ENCODE measurements around the gene GBX2. TPM values are rescaled to one million over a fixed set of nuclear protein-coding genes. Genes with fewer than 3 reads are reported as not detected.
A peak's percentile ranks its signal among the peaks of the same experiment; 100 is the strongest.

The GBX2 gene
- not detected for total RNA-seq

DNA sequence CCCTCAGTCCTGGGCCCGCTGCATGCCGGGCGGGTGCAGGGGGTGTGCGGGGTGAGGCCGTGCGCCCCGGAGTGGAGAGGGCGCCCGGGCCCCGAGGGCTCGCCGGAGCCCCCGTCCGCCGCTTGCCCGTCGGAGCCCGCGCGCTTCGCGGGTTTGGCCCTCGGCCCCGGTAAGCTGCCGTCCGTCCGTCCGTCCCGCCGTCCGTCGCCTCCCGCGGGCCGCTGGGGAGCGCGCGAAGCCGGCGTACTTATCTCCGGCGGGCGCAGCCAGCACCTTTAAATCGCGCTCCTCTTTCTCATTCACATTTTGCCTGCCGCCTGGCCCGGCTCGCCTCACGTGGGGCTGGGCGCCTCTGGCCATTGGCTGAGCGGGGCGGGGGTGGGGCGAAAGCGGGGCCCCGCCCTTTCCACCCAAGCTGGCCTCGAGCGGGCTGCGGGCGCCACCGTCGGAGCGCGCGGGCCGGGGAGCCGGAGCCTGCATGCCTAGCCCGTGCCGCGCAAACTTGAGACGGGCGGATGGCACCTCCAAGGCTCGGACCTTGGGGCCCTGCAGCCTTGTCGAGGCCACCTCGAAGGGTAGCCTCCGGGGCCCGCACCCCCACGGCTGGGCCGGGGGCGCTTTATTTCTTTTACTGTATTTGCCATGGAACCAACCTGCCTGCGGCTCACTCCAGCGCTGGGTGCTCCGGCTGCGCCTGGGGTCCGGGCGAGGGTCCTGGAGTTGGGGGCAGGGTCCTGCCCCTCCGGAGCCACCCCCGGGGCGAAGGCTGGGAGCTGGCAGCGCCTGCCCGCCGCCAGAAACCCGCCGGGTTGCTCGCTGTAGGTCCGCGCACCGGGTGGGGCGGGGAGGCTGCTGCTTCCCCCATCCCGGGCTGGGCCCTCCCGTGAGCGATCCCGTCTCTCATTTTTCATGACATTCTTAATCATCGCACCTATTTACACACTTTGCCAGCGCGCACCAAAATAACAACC is at the start of gene GBX2:
Gene GBX2 (minus strand): TSS at position 277 of the 971 bp plus-strand sequence. CDS start 415 bp downstream, outside the sequence.
- H3K27ac ChIP-seq = no peak within 1 kb of the TSS
- TF ChIP-seq CTCF (IDR thresholded peaks at IDR 0.05) = no peak
- H3K36me3 ChIP-seq = no peaks in the 10 kb centered on the region
- peaks cover 67 to 95% of the 10 kb centered on the region in 2 donors for H3K27me3 ChIP-seq
- H3K4me1 ChIP-seq = peaks cover 0 to 76% of the 10 kb centered on the region in 2 donors
- H3K4me3 ChIP-seq = peak within 1 kb of the TSS; percentile 0 to 45
- H3K9me3 ChIP-seq = no peaks in the 10 kb centered on the region
- no peak for DNase-seq (ENCODE audit: low spot score)

- Histone ChIP-seq H3K36me3 (no peaks in the 10 kb centered on the region), H3K4me1 (no peaks in the 10 kb centered on the region), H3K4me3 (no peak overlapping the region), H3K9me3 (no peaks in the 10 kb centered on the region), H3K27ac (no peak overlapping the region), H3K27me3 (no peaks in the 10 kb centered on the region)
- TF ChIP-seq CTCF (IDR thresholded peaks at IDR 0.05) = no peak
- peak; percentile 11 for DNase-seq (ENCODE audit: low spot score)
Measured at GRCh38 chr2:236217926-236218325, 49.7 kb upstream of the GBX2 start.

DNA sequence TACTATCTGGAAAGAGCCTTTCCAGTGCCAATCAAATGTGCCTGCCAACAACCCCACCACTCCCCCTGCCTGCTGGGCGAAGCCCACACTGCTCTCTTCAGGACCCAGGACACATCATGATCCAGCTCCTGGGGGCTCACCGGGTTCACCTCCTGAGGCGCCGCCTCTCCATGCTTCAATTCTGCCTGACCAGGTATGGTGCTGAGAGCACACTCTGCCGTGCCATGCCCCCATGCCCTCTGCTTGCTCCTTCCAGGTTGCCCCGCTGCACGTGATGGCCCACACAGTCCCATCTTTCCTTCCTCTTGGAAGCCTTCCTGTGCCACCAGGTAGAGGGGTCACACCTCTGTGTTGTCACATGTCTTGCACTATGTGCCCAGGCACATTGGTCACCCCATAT is 48.5 kb upstream of the GBX2 start:
- Histone ChIP-seq H3K4me3 (no peak overlapping the region), H3K4me1 (no peaks in the 10 kb centered on the region), H3K9me3 (no peaks in the 10 kb centered on the region), H3K36me3 (no peaks in the 10 kb centered on the region), H3K27me3 (no peaks in the 10 kb centered on the region), H3K27ac (no peak overlapping the region)
- DNase-seq (ENCODE audit: low spot score) = peak; percentile 42
- TF ChIP-seq CTCF (IDR thresholded peaks at IDR 0.05) = no peak

GRCh38 chr2:236215761-236216333 is 47.7 kb upstream of the GBX2 start:
- no peaks in the 10 kb centered on the region for H3K27me3 ChIP-seq

DNA sequence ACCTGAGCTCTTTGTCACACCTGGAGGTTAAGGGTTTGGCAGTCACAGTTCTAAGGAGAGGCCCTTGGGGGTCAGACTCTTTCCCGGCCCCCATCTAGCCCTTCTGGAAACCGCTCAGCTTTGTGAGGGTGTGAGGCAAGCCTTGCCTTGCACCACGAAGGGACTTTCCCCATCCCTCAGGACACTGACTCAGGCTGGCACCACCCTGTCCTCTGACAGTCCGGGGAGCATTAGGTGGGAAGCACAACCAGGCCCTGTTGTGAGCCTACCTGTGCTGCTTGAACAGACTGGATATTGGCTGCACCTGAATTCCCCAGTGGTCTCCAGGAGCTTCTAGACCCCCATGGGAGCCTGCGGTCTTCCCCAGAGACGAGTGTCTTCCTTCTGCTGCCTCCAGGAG is 47.0 kb upstream of the GBX2 start:
- no peaks in the 10 kb centered on the region for H3K27me3 ChIP-seq
- no peak overlapping the region for H3K4me3 ChIP-seq
- DNase-seq (ENCODE audit: low spot score) = peak; percentile 18
- H3K27ac ChIP-seq = no peak overlapping the region
- no peak for TF ChIP-seq CTCF (IDR thresholded peaks at IDR 0.05)
- no peaks in the 10 kb centered on the region for H3K36me3 ChIP-seq
- H3K9me3 ChIP-seq = no peaks in the 10 kb centered on the region
- H3K4me1 ChIP-seq = no peaks in the 10 kb centered on the region

More at GRCh38 chr2:236215761-236216333, 47.7 kb upstream of the GBX2 start:
- no peak for TF ChIP-seq CTCF (IDR thresholded peaks at IDR 0.05)
- H3K4me1 ChIP-seq = no peaks in the 10 kb centered on the region
- no peaks in the 10 kb centered on the region for H3K9me3 ChIP-seq
- no peaks in the 10 kb centered on the region for H3K36me3 ChIP-seq
- H3K4me3 ChIP-seq = no peak overlapping the region
- no peak for DNase-seq (ENCODE audit: low spot score)
- H3K27ac ChIP-seq = no peak overlapping the region

Data from right atrium auricular region (tissue), 2 donors.